8988T (cell line): ENCODE results near the gene OR1M1.
"Not testable (repeated sequence)": the region's sequence is repeated elsewhere in the genome, so short reads cannot be mapped to it uniquely, and the experiment has no call there.

Experiments used
- DNase-seq: peaks from one replicate; pipeline ENCODE4 v3.0.0; 2011

OR1M1 gene

GRCh38 chr19:9086761-9087160, at the start of gene OR1M1:
Gene OR1M1 (plus strand): TSS chr19:9087061. CDS start chr19:9093245, 6,184 bp downstream.
- DNase-seq, result no peak

GRCh38 chr19:9037400-9038062, 49.3 kb upstream of the OR1M1 start:
- no peak for DNase-seq

GRCh38 chr19:9039728-9040127, 47.1 kb upstream of the OR1M1 start:
- DNase-seq, result no peak

- no peak for DNase-seq
Measured at GRCh38 chr19:9040131-9040530, 46.7 kb upstream of the OR1M1 start.

GRCh38 chr19:9041023-9041422, 45.8 kb upstream of the OR1M1 start:
- DNase-seq, result no peak

GRCh38 chr19:9043524-9043923, 43.3 kb upstream of the OR1M1 start:
- DNase-seq, result no peak

GRCh38 chr19:9044449-9044848, 42.4 kb upstream of the OR1M1 start:
- no peak for DNase-seq

- no peak for DNase-seq
Measured at GRCh38 chr19:9046694-9047093, 40.2 kb upstream of the OR1M1 start.

- DNase-seq, result no peak
Measured at GRCh38 chr19:9052894-9053293, 34.0 kb upstream of the OR1M1 start.

- not testable (repeated sequence) for DNase-seq
Measured at GRCh38 chr19:9053674-9054073, 33.2 kb upstream of the OR1M1 start.

- DNase-seq, result no peak
Measured at GRCh38 chr19:9054207-9054606, 32.7 kb upstream of the OR1M1 start.

GRCh38 chr19:9054765-9055164, 32.1 kb upstream of the OR1M1 start:
- no peak for DNase-seq

GRCh38 chr19:9056131-9056530, 30.7 kb upstream of the OR1M1 start:
- not testable (repeated sequence) for DNase-seq

GRCh38 chr19:9057505-9058258, 29.2 kb upstream of the OR1M1 start:
- no peak for DNase-seq

GRCh38 chr19:9058905-9059667, 27.8 kb upstream of the OR1M1 start:
- no peak for DNase-seq

GRCh38 chr19:9060564-9061340, 26.1 kb upstream of the OR1M1 start:
- no peak for DNase-seq

GRCh38 chr19:9061879-9062278, 25.0 kb upstream of the OR1M1 start:
- no peak for DNase-seq

GRCh38 chr19:9065457-9066014, 21.3 kb upstream of the OR1M1 start:
- no peak for DNase-seq

- no peak for DNase-seq
Measured at GRCh38 chr19:9070066-9070465, 16.8 kb upstream of the OR1M1 start.

- not testable (repeated sequence) for DNase-seq
Measured at GRCh38 chr19:9071720-9072119, 15.1 kb upstream of the OR1M1 start.

GRCh38 chr19:9073806-9074205, 13.1 kb upstream of the OR1M1 start:
- DNase-seq, result no peak
